ENCODE measurements around the gene TNNI3K. TPM values are rescaled to one million over a fixed set of nuclear protein-coding genes. Genes with fewer than 3 reads are reported as not detected.
A peak's percentile ranks its signal among the peaks of the same experiment; 100 is the strongest.

TNNI3K gene
- total and polyA plus RNA-seq, 4 donors: 0.41 to 1.4 TPM; not detected in 2

- DNase-seq (no peak), ATAC-seq (ENCODE audit: insufficient read depth, low FRiP score) (no peak)
- Histone ChIP-seq H3K27me3 (ENCODE audit: control insufficient read depth in 3 of 3, insufficient read depth in 3 of 3, low read length in 2 of 3) (no peaks in the 10 kb centered on the region), H3K4me3 (no peak overlapping the region), H3K9me3 (ENCODE audit: control insufficient read depth in 4 of 4, insufficient read depth in 3 of 4, low read length in 3 of 4) (no peaks in the 10 kb centered on the region), H3K27ac (ENCODE audit: low read depth in 1 of 2, low read length in 1 of 2) (peak overlapping the region in 1 of 2 donors; percentile 66), H3K9ac (ENCODE audit: insufficient read depth in 1 of 2, low read length in 2 of 2) (no peak overlapping the region), H3K4me1 (ENCODE audit: control insufficient read depth in 5 of 5, insufficient read depth in 5 of 5, low read length in 5 of 5) (no peaks in the 10 kb centered on the region), H3K36me3 (ENCODE audit: control insufficient read depth in 4 of 4, insufficient read depth in 4 of 4, low read length in 4 of 4) (no peaks in the 10 kb centered on the region)
- WGBS, 2 donors: 95 to 97% methylated on average over 3 of the region's 3 CpGs
- no peak for TF ChIP-seq CTCF (IDR thresholded peaks at IDR 0.05; ENCODE audit: control extremely low read depth, extremely low read depth)
These were observed 1.3 kb downstream of the TNNI3K start for GRCh38 chr1:74236440-74236839.

GRCh38 chr1:74237035-74237434 lies 1.8 kb downstream of the TNNI3K start:
- Histone ChIP-seq H3K27me3 (ENCODE audit: control insufficient read depth in 3 of 3, insufficient read depth in 3 of 3, low read length in 2 of 3) (no peaks in the 10 kb centered on the region), H3K9ac (ENCODE audit: insufficient read depth in 1 of 2, low read length in 2 of 2) (no peak overlapping the region), H3K4me3 (no peak overlapping the region), H3K4me1 (ENCODE audit: control insufficient read depth in 5 of 5, insufficient read depth in 5 of 5, low read length in 5 of 5) (no peaks in the 10 kb centered on the region), H3K27ac (ENCODE audit: low read depth in 1 of 2, low read length in 1 of 2) (peak overlapping the region in 1 of 2 donors; percentile 21), H3K36me3 (ENCODE audit: control insufficient read depth in 4 of 4, insufficient read depth in 4 of 4, low read length in 4 of 4) (no peaks in the 10 kb centered on the region), H3K9me3 (ENCODE audit: control insufficient read depth in 4 of 4, insufficient read depth in 3 of 4, low read length in 3 of 4) (no peaks in the 10 kb centered on the region)
- DNase-seq (no peak), ATAC-seq (ENCODE audit: insufficient read depth, low FRiP score) (no peak)
- WGBS, 2 donors: 85 to 92% methylated on average over 1 of the region's 1 CpG
- TF ChIP-seq CTCF (IDR thresholded peaks at IDR 0.05; ENCODE audit: control extremely low read depth, extremely low read depth): no peak

- H3K36me3 ChIP-seq (ENCODE audit: control insufficient read depth in 4 of 4, insufficient read depth in 4 of 4, low read length in 4 of 4): no peaks in the 10 kb centered on the region
- H3K27me3 ChIP-seq (ENCODE audit: control insufficient read depth in 3 of 3, insufficient read depth in 3 of 3, low read length in 2 of 3): no peaks in the 10 kb centered on the region
- H3K4me1 ChIP-seq (ENCODE audit: control insufficient read depth in 5 of 5, insufficient read depth in 5 of 5, low read length in 5 of 5): no peaks in the 10 kb centered on the region
- DNase-seq (no peak), ATAC-seq (ENCODE audit: insufficient read depth, low FRiP score) (no peak)
- H3K27ac ChIP-seq (ENCODE audit: low read depth in 1 of 2, low read length in 1 of 2): peak overlapping the region in 1 of 2 donors; percentile 70
- H3K4me3 ChIP-seq: no peak overlapping the region
- no peak for TF ChIP-seq CTCF (IDR thresholded peaks at IDR 0.05; ENCODE audit: control extremely low read depth, extremely low read depth)
- no peaks in the 10 kb centered on the region for H3K9me3 ChIP-seq (ENCODE audit: control insufficient read depth in 4 of 4, insufficient read depth in 3 of 4, low read length in 3 of 4)
- H3K9ac ChIP-seq (ENCODE audit: insufficient read depth in 1 of 2, low read length in 2 of 2): no peak overlapping the region
- WGBS, 2 donors: 94 to 95% methylated on average over 4 of the region's 4 CpGs
These were observed 2.6 kb downstream of the TNNI3K start for GRCh38 chr1:74237787-74238186.

- H3K9me3 ChIP-seq (ENCODE audit: control insufficient read depth in 4 of 4, insufficient read depth in 3 of 4, low read length in 3 of 4): peaks cover 0 to 4% (median 0%) of the 10 kb centered on the region in 4 donors
- peak overlapping the region in 1 of 2 donors; percentile 85 for H3K27ac ChIP-seq (ENCODE audit: low read depth in 1 of 2, low read length in 1 of 2)
- ATAC-seq (ENCODE audit: insufficient read depth, low FRiP score) (no peak), DNase-seq (peak; percentile 3 to 16 (median 12))
- no peaks in the 10 kb centered on the region for H3K36me3 ChIP-seq (ENCODE audit: control insufficient read depth in 4 of 4, insufficient read depth in 4 of 4, low read length in 4 of 4)
- no peak overlapping the region for H3K9ac ChIP-seq (ENCODE audit: insufficient read depth in 1 of 2, low read length in 2 of 2)
- H3K27me3 ChIP-seq (ENCODE audit: control insufficient read depth in 3 of 3, insufficient read depth in 3 of 3, low read length in 2 of 3): no peaks in the 10 kb centered on the region
- peaks cover 0 to 5% (median 0%) of the 10 kb centered on the region in 5 donors for H3K4me1 ChIP-seq (ENCODE audit: control insufficient read depth in 5 of 5, insufficient read depth in 5 of 5, low read length in 5 of 5)
- H3K4me3 ChIP-seq: no peak overlapping the region
- WGBS, 2 donors: 7 to 16% methylated on average over 2 of the region's 2 CpGs
- TF ChIP-seq CTCF (IDR thresholded peaks at IDR 0.05; ENCODE audit: control extremely low read depth, extremely low read depth): no peak
These were observed 10.1 kb downstream of the TNNI3K start for GRCh38 chr1:74245168-74245772.

Data from lung (tissue), 12 donors.